HPDE6-E6E7 (cell line): Measurements from ENCODE around the gene IFNLR1.
"Not testable (repeated sequence)": the region's sequence is repeated elsewhere in the genome, so short reads cannot be mapped to it uniquely, and the experiment has no call there.

Experiments used
- DNase-seq: peaks from one replicate; pipeline ENCODE4 v3.0.0; 2011; ENCODE audit warnings: missing footprints; ENCODE audit errors: extremely low spot score

The IFNLR1 gene

DNA sequence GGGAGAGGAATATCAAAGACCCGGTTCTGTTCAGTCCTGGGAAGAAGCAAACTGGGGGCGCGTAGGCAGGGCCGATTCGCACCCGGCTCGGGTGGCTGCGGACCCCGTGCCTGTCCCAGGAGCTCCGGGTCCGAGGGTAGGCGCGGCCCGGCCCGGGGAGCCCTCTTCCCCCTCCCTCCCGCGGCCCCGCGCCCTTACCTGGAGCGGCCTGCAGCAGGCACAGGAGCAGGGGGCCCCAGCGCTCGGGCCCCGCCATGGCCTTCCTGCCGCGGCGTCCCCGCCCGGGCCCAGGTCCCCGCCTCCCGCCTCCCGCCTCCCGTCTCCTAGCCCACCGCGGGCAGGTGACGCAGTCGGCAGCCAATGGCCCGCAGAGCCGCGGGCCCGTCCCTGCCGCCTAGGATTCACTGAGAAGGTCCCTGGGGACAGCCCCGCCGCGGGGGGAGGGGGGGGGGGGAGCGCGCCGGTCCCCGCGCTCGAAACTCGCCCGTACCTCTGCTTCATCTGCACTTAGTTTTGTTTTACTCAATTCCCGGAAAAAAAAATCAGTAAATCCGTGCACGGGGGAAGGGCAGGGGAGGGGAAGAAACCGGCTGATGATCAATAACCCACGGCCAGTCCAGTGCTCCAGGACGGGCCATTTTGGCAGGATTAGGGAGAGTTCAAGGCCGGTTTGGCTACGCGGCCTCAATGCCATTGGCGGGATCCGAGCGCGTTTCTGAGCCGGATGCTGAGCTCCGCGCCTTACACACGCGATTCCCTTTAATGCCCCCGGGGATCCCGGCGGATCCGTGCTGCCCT lies at the start of gene IFNLR1:
Gene IFNLR1, minus strand, starts transcription at position 297 of the 798 bp plus-strand sequence. Its CDS starts 41 bp downstream, at position 256.
- DNase-seq = peak; percentile 49

DNA sequence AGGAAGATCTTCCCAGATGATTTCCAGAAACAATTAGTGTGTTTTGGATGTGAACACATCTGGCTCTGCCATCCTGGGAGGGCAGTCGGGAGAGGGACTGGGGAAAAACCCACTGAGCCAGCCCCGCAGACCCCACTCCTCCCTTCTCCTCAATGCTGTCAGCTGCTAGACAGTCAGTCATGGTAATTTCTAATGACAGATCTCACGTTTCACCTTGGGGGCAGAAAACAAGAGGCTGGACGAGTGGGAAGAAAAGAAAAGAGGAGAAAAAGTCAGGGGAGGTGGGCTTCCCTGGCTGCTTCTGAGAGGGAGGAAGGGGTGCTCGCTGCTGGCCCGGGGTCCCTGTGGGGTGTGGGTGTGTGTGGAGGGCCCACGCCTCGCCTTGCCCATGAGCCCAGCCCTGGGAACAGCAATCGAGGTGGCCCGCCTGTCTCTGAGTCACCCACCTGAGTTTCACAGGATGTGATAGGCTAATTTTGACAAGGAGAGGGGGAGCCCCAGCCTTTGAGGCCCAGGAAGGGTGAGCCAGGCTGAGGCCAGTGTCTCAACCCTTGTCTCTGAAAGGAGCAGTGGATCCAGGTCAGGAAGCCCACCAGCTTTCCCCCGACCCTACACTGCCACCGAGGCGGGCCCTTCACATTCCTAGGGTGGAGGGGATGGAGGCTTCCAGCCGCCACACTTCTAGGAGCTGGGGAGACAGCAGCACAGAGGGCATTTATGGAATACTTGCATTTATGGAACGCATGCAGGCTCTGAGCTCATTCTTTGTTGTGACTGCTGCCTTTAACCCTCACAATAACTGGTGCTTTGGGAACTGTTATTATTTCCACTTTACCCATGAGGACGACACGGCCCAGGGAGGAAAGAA lies 49.1 kb upstream of the IFNLR1 start:
- DNase-seq = peak; percentile 96

DNA sequence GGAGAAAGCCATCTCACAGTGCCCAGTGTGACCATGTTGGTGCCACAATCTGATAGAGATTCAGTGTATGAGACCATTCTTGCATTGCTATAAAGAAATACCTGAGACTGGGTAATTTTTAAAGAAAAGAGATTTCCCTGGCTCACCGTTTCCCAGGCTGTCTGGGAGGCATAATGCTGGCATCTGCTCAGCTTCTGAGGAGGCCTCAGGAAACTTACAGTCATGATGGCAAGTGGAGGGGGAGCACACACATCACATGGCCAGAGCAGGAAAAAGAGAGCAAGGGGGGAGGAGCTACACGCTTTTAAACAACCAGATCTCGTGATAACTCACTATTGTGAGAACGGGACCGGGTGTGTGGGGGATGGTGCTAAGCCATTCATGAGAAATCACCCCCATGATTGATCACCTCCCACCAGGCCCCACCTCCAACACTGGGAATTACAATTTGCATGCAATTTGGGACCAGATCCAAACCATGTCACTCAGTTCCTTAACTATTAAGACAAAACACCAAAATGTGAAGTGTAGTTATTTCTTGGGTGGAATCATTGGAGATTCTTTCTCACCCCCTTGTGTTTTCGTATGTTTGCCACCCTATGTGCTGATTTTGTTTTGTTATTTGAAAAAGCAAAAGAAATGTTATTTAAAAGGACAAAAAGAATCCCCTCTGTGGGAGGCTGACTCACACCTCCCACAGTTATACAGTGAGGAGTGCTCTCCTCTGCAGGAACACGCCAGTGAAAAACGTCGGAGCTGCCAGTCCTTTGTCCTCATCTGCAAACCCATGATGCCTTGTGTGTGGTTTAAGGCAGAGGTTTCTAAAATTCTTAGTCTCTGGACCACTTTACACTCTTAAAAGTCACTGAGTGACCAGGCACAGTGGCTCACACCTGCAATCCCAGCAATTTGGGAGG lies 46.9 kb upstream of the IFNLR1 start:
- DNase-seq = no peak

DNA sequence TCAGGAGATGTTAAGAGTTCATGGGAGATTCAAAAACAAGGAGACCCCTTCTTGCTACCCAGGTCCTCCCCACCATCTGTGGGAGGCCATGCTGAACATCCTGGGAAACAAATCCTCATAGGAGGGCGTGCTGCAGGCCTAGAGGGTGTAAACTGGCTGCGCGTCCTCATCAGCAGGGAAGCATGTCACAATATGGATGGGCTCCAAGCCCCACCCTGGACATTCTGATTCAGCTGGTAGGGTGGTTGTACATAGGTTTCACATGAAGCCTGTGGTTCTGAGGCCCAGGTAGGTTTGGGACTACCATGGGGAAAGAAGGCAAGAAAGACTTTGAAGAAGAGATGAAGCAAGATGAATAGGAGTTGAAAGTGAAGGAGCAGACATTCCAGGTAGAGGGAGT lies 44.6 kb upstream of the IFNLR1 start:
- no peak for DNase-seq

DNA sequence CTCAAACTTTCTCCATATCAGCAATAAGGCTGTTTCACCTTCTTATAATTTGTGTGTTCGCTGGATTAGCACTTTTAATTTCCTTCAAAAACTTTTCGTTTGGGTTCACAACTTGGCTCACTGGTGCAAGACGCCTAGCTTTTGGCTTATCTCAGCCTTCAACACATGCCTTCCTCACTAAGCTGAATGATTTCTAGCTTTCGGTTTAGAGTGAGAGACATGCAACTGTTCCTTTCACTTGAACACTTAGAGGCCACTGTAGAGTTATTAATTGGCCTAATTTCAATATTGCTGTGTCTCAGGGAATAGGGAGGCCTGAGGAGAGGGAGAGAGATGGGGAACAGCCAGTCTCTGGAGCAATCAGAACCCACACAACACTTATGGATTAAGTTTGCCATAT lies 41.2 kb upstream of the IFNLR1 start:
- DNase-seq = no peak

DNA sequence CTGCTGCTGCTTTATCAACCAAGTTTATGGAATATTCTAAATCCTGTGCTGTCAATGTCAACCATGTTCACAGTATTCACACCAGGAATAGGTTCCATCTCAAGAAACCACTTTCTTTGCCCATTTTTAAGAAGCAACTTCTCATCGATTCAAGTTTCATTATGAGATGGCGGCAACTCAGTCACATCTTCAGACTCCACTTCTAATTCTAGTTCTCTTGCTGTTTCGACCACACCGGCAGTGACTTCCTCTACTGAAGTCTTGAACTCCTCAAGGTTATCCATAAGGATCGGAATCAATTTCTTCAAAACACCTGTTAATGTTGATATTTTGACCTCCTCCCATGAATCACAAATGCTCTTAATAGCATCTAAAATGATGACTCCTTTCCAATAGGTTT lies 39.7 kb upstream of the IFNLR1 start:
- DNase-seq = no peak

DNA sequence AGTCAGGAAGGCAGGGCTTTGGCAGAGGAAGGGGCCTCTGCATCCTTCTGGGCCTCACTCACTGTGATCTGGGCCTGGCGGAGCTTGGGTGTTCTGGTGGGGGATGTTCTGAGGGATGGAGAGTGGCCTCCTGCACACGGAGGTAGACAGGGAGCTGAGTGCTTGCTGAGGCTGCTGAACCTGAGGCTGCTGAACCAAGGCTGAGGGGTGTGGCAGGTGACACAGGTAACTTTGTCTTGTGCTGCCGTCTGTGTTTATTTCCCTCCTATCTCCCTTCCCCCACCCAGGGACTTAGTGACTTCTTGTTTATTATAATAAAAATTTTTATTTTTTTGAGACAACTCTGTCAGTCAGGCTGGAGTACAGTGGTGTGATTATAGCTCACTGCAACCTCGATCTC lies 37.7 kb upstream of the IFNLR1 start:
- DNase-seq = no peak

DNA sequence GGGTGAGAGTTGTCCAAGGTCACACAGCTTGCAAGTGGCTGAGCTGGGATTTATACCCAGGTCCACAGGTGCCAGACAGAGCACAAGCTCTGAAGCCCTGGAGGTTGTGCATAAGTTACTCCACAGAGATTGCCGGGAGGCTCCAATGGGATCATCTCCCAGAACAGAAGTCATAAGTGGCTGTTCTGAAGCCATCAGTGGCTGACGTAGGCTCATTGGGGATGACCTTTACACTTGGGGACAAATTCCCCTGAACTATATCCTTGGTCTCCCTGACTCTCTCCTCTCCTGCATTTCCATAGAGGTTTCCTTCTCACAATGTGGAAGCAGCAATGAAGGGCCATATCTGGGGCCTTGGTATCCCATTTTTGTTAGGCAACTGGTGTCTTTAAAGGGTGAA lies 37.0 kb upstream of the IFNLR1 start:
- no peak for DNase-seq

DNA sequence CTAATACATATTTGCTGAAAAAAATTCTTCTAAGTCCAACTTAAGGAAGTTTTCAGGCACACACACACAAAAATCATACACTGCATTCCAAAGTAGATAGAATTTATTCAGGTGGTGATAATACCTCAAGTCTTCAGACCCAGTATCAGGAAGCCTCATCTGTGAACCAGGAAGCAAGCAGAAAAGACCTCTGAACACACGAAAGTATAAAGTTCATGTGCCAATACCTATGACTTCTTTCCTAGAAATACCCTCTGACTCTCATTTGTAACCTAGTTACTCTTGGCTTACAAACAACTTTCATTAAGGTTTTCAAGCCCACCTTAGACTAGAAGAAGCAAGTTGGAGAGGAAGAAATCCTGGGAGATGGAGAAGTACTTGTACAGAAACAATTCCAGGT lies 35.7 kb upstream of the IFNLR1 start:
- no peak for DNase-seq

DNA sequence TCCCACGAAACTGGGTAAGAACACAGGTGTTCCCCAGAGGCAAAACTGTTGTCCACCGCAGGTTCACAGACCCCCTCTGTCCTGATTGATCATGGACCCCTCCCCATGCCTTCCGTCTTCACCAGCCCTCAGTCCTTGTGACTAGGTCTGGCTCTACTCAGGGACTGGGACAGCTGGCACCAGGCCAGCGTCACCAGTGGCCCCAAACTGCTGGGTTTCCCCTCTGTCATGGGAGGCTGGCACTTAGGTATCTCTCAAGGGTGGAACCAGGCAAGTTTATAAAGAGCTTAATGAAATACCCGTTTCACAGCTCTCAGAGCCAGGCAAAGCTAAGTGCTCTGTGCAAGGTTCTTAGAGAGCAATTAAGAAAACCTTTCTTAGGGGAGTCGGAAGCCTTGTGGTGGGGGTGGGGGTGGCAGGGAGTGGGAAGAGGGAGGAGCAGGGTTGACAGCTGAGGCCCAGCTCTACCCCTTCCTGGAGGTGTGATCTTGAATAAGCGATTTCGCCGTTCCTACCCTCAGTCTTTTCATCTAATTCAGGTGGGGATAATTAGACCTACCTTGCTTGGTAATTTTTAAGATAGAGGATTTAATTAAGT lies 35.0 kb upstream of the IFNLR1 start:
- no peak for DNase-seq

DNA sequence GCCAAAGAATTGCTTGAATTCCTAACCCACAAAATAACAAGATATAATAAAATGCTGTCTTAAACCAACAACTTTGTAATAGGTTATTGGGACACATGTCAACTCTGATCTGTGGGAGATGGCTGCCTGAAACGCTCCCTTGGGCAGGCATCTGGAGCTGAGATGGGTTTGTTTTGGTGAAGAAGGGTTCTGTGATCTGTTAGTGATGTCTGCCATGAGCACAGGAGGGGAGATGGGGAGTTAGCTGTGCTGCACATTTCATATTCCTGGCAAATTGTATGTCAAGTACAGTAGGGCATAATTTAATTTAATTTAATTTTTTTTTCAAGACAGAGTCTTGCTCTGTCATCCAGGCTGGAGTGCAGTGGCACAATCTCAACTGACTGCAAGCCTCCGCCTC lies 34.2 kb upstream of the IFNLR1 start:
- no peak for DNase-seq

DNA sequence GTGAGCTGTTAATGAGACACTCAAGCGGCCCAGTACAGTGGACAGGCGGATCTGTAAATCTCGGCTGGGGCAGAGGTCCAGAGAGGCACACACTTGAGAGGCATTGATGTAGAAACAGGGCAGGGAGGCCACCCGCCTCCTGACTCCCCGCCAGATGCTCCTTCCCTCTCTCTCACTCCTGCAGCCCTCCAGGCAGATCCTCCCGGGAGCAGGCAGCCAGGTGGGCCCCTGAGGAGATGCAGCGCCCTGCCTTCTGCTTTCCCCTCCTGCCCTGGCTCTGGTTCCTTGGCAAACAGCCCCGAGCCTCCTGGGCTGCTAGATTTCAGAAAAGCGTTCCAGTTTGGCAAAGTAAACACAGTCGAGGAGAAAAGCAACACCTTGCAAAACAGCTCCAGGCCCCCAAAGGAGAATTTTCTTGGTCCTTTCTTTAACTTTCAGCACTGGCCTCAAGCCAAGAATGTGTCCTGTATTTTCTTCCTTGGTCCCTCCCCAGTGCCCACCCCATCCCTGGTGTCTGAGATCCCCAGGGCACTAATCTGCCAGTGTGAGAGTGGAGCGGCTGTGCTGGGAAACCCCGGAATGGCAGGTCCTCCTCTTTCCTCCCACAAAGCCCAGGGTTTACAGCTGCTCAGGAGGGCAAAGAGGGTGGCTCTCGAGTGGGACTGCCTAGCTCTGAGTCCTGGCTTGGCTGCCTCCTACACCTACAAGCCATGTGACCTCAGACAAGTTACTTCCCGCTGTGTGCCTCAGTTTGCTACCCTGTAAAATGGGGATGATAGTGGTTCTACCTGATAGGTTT lies 29.4 kb upstream of the IFNLR1 start:
- DNase-seq = no peak

DNA sequence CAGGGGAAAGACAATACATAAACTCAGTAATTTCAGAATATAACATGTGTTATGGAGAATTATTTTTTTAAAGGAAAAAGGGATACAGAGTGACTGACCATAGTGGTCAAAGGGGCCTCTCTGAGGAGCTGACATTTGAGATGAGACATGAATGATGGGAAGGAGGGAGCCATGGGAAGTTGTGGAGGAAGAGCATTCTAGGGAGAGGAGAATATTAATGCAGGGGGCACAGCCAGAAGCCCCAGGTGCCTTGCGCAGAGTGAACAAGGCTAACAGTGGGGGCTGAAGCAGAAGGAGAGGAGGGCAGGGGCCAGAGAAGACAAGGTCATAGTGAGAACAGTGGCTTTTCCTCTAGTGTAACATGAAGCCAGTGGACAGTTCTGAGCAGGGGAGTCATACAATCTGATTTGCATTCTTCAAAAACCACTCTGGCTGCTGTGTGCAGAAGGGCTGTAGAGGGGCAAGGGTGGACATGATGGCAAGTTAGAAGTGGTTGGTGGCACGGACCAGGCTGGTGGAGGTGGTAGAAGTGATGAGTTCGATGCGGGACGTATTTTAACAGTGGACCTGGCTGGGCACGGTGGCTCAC lies 28.2 kb upstream of the IFNLR1 start:
- no peak for DNase-seq

DNA sequence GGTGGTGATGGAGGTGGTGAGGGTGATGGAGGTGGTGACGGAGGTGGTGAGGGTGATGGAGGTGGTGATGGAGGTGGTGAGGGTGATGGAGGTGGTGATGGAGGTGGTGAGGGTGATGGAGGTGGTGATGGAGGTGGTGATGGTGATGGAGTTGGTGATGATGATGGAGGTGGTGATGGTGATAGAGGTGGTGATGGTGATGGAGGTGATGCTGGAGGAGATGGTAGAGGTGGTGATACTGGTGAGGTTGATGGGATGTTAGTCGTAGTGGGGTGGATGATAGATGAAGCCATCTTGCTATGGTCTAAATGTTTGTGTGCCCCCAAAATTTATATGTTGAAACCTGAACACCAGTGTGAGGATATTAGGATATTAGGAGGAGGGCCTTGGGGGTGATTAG lies 25.3 kb upstream of the IFNLR1 start:
- no peak for DNase-seq

DNA sequence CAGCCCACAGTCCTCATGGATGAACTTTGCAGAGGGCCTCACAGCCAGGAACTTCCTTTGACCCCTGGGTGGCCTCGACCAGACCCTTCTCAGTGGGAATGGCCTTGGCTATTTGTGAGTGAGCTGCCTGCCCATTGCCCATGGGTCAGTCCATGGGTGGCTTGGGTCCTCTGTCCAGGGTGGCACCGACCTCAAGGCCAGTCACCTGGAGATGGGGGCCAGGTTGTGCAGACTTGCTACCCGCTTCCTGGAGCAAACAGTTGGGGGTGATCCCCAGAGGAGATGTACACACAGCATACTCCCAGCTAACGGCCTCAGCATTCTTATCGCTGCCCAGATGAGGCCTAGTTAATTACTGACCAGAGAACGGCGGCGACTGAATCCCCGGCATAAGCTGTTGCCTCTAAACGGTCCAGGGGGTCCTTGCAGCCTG lies 23.1 kb upstream of the IFNLR1 start:
- DNase-seq = no peak

DNA sequence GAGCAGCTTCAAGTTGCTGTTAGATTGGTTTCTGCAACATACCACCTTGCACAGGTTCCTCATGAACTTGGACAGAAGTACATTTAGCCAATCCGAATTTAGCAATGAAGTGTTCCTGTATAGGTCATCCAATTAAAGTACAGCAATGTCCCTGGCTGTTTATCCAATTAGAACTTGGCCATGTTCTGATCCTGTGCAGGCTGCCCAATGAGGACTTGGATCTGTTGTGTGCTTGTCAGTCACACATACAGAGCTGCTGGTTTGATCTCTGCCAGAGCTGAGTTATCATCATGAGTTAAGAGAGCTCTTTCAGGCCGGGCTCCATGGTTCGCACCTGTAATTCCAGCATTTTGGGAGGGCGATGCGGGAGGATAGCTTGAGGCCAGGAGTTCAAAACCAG lies 22.0 kb upstream of the IFNLR1 start:
- no peak for DNase-seq

DNA sequence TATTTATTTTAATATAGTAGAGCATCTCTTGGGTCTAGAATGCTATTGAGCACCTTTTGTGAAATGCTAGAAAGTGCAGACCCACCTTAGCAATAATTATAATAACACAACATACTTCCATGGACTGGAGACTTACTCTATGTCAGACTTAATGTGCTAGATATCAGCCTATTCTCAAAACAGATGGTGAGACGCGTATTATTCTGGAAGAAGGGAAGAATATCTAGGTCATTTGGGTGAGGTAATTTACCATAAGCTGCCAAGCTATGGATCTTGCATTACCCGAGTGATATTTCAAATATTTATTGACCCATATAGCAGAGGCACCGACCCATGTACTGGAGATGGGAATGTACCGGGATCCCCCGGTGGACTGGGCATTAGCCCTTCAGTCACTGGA lies 20.6 kb upstream of the IFNLR1 start:
- no peak for DNase-seq

DNA sequence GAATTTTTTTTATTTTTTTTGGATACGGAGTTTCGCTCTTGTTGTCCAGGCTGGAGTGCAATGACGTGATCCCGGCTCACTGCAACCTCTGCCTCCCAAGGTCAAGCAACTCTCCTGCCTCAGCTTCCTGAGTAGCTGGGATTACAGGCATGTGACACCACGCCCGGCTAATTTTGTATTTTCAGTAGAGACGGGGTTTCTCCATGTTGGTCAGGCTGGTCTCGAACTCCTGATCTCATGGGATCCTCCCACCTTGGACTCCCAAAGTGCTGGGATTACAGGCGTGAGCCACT lies 20.3 kb upstream of the IFNLR1 start:
- DNase-seq = not testable (repeated sequence)

DNA sequence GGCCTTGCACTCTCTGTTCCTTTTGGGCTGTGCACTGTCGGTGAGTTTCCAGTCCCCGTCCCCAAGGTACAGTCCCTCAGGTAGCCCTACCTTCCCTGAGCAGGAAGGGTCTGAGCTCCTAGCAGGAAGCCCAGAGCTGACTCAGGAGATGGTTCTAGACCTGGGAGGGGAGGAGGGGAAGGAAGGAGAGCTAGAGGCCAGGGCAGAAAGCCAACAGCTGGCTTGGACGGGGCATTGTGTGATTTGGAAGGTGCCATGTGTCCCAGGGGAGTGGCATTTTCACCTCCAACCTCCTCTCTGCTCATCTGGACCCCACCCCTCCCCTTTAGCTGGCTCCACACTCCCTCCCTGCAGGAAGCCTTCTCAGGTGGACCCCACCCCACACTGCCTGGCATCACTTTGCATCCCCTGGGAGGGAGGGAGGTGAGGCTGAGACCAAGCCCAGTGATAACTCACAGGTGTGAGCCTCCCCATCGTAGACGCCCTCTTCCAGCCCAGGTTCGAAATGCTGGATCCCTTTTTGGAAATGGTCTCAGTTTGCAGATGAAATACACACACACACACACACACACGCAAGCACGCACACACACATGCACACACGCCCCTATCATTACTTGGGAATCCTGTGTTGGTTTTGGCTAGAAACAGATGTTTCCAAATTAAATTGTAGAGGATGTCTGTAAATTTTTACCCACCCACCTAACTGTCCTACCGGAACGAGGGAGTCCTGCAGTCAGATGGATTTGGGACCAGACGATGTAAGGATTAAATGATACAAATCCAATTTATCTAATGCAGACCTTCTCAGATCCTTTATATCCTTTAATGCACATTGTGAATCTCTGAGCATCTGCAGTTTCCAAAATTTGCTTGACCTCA lies 19.7 kb upstream of the IFNLR1 start:
- peak; percentile 68 for DNase-seq

DNA sequence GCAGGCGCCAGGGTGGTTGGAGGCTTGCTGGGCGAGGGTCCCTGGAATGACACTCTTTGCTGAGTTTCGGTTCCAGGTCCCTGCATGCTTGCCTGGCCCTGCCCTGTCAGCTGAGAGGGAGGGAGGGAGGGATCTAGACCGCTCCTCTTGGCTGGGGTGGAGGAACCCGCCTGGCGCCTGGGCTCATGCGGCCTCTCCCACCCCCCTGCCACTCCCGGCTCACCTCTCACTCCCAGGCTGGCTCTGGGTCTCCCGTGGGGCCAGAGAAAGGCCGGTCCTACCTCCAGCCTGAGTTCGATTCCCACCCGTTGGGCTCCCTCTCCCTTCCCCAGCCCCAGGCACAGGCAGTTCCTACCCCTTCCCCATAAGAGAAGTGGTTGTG lies 19.0 kb upstream of the IFNLR1 start:
- DNase-seq = no peak
